Chondrocyte (in vitro differentiated cells): ENCODE data around the gene MTRR. TPM values are rescaled to one million over a fixed set of nuclear protein-coding genes. Genes with fewer than 3 reads are reported as not detected.
"Not testable (repeated sequence)": the region's sequence is repeated elsewhere in the genome, so short reads cannot be mapped to it uniquely, and the experiment has no call there.

Experiments used
- DNase-seq: peaks from one replicate; pipeline ENCODE4 v3.0.0; 2021; ENCODE audit warnings: mixed read lengths, low spot score
- H3K27ac Mint-ChIP-seq: one replicate; pipeline ENCODE4 v1.8.0; 2021; ENCODE audit warnings: mild to moderate bottlenecking, moderate library complexity, mixed read lengths; ENCODE audit not compliant: unreplicated experiment
- H3K27me3 Mint-ChIP-seq: 2 replicates; pipeline ENCODE4 v1.8.0; 2021; ENCODE audit warnings: low read depth, mixed read lengths
- H3K36me3 Mint-ChIP-seq: 2 replicates; pipeline ENCODE4 v1.8.0; 2021; ENCODE audit warnings: low read depth, mixed read lengths
- H3K4me1 Mint-ChIP-seq: 2 replicates; pipeline ENCODE4 v1.8.0; 2021; ENCODE audit warnings: low read depth, mild to moderate bottlenecking, mixed read lengths
- H3K4me3 Mint-ChIP-seq: one replicate; pipeline ENCODE4 v1.8.0; 2021; ENCODE audit warnings: mild to moderate bottlenecking, moderate library complexity, mixed read lengths; ENCODE audit not compliant: unreplicated experiment
- H3K9me3 Mint-ChIP-seq: 2 replicates; pipeline ENCODE4 v1.8.0; 2021; ENCODE audit warnings: low read depth, mixed read lengths
- CTCF ChIP-seq: fragments of 200-600 bp; sonication (generic); IDR thresholded peaks from 2 replicates; pipeline ENCODE4 v1.5.0; 2021; ENCODE audit warnings: antibody characterized with exemption, mild to moderate bottlenecking, moderate library complexity
- total RNA-seq: library from RNA; stranded (reverse); gene quantifications from 3 replicates; pipeline ENCODE4 v1.2.1, GENCODE V29; 2021

MTRR gene
- total RNA-seq, 1 donor from 2014 or later: 28.4 TPM

- H3K9me3 Mint-ChIP-seq: peaks cover 32% of the 10 kb centered on the region
- DNase-seq: no peak
- peaks cover 32% of the 10 kb centered on the region for H3K36me3 Mint-ChIP-seq
- H3K4me3 Mint-ChIP-seq: no peak overlapping the region
- no peak for TF ChIP-seq CTCF
- H3K27me3 Mint-ChIP-seq: no peaks in the 10 kb centered on the region
- H3K27ac Mint-ChIP-seq: no peak overlapping the region
- H3K4me1 Mint-ChIP-seq: peaks cover 2% of the 10 kb centered on the region
Measured at GRCh38 chr5:7910738-7911428, 41.9 kb downstream of the MTRR start.

DNA sequence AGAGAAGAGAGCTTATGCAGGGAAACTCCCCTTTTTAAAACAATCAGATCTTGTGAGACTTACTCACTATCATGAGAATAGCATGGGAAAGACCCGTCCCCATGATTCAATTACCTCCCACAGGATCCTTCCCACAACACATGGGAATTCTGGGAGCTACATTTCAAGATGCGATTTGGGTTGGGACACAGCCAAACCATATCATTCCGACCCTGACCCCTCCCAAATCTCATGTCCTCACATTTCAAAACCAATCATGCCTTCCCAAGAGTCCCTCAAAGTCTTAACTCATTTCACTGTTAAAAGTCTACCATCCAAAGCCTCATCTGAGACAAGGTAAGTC, 42.5 kb downstream of the MTRR start:
- H3K4me3 Mint-ChIP-seq, H3K27me3 Mint-ChIP-seq, H3K27ac Mint-ChIP-seq, H3K4me1 Mint-ChIP-seq, DNase-seq: not testable (repeated sequence)
- Mint-ChIP-seq H3K9me3 (peaks cover 32% of the 10 kb centered on the region), H3K36me3 (peaks cover 32% of the 10 kb centered on the region)

- Mint-ChIP-seq H3K36me3 (peaks cover 12% of the 10 kb centered on the region), H3K4me3 (no peak overlapping the region), H3K4me1 (no peaks in the 10 kb centered on the region), H3K27ac (no peak overlapping the region), H3K9me3 (peaks cover 15% of the 10 kb centered on the region), H3K27me3 (no peaks in the 10 kb centered on the region)
- no peak for DNase-seq
- no peak for TF ChIP-seq CTCF
Measured at GRCh38 chr5:7916171-7916804, 47.3 kb downstream of the MTRR start.

DNA sequence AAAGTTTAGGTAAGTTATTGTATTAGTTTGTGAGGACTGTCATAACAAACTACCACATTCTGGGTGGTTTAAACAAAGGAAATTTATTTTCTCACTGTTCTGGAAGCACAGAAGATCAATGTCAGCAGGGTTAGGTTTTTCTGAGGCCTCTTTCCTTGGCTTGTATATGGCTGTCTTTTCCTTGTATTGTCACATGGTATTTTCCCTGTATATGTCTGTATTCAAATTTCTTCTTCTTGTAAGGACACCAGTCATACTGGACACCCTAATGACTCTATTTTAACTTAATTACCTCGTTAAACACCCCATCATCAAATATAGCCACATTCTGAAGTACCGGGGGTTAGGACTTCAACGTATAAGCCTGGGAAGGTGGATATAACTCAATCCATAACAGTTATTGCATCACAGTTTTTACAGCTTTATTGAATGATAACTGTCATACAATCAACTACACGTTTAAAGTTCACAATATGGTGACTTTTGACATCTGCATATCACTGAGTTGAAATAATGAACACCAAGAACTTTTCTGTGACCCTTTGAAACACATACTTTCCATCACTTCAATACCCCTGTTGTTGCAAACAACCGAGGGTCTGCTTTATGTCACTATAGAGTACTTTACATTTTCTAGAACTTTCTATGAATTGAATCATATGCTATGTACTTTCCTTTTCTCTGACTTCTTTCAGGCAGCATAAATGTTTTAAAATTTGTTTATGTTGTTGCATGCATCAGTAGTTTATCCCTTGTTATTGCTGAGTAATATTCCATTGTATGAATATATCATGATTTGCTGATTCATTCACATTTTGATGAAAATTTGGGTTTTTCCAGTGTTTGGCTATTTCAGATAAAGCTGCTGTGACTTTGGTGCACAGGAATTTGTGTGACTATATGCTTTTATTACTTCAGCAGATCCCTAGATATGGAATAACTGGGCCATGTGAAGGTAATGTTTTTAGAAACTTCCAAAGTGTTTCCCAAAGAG, 48.5 kb downstream of the MTRR start:
- H3K9me3 Mint-ChIP-seq: peaks cover 13% of the 10 kb centered on the region
- no peaks in the 10 kb centered on the region for H3K4me1 Mint-ChIP-seq
- no peak for DNase-seq
- no peak for TF ChIP-seq CTCF
- H3K36me3 Mint-ChIP-seq: peaks cover 7% of the 10 kb centered on the region
- no peak overlapping the region for H3K27ac Mint-ChIP-seq
- H3K27me3 Mint-ChIP-seq: no peaks in the 10 kb centered on the region
- no peak overlapping the region for H3K4me3 Mint-ChIP-seq

DNA sequence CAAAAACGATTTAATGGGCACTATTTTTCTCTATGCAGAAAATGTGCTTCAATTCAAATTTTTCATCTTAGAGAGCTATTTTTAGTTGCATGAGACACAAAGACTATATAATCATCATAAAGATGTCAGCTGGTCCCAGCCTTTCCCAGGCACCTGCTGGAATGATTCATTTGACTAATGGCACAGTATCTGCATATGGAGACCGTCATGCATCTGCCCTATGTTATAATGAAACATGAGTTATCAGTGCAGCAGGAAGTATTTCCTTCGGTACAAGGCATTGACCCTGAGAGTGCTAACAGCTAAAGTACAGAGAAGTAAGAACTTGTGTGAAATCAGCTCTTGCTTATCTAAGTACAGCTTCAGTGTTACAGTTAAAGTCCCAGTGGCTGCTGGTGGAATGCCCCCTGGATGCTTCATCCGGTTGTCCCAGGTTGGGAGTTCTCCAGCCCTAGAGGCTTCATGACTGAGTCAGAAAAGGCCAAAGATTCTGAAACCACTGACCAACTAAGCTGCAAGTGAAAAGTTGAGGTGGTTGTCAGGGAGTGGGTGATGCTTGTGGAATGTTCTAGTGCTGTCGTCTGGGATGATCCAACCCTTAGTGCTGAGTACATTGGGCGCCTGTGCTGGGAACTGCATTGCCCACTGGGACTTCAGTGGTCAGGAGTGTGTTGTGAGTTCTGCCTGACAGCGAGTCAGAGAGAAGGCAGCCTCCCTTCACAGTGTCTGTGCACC, 57.2 kb downstream of the MTRR start:
- Mint-ChIP-seq H3K4me3 (no peak overlapping the region), H3K27ac (peak overlapping the region; percentile 73)

More for the DNA sequence above, 57.2 kb downstream of the MTRR start:
- TF ChIP-seq CTCF: no peak
- Mint-ChIP-seq H3K9me3 (no peaks in the 10 kb centered on the region), H3K4me1 (peaks cover 17% of the 10 kb centered on the region), H3K36me3 (no peaks in the 10 kb centered on the region), H3K27me3 (no peaks in the 10 kb centered on the region)
- no peak for DNase-seq
